EH (cell line): Measurements from ENCODE around the gene PDS5A.
"Not testable (repeated sequence)": the region's sequence is repeated elsewhere in the genome, so short reads cannot be mapped to it uniquely, and the experiment has no call there.

Experiments used
- DNase-seq: peaks from one replicate; pipeline ENCODE4 v3.0.0-alpha.2; 2015; ENCODE audit warnings: low read depth

PDS5A gene, protein sequence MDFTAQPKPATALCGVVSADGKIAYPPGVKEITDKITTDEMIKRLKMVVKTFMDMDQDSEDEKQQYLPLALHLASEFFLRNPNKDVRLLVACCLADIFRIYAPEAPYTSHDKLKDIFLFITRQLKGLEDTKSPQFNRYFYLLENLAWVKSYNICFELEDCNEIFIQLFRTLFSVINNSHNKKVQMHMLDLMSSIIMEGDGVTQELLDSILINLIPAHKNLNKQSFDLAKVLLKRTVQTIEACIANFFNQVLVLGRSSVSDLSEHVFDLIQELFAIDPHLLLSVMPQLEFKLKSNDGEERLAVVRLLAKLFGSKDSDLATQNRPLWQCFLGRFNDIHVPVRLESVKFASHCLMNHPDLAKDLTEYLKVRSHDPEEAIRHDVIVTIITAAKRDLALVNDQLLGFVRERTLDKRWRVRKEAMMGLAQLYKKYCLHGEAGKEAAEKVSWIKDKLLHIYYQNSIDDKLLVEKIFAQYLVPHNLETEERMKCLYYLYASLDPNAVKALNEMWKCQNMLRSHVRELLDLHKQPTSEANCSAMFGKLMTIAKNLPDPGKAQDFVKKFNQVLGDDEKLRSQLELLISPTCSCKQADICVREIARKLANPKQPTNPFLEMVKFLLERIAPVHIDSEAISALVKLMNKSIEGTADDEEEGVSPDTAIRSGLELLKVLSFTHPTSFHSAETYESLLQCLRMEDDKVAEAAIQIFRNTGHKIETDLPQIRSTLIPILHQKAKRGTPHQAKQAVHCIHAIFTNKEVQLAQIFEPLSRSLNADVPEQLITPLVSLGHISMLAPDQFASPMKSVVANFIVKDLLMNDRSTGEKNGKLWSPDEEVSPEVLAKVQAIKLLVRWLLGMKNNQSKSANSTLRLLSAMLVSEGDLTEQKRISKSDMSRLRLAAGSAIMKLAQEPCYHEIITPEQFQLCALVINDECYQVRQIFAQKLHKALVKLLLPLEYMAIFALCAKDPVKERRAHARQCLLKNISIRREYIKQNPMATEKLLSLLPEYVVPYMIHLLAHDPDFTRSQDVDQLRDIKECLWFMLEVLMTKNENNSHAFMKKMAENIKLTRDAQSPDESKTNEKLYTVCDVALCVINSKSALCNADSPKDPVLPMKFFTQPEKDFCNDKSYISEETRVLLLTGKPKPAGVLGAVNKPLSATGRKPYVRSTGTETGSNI (N-terminal part only)

DNA sequence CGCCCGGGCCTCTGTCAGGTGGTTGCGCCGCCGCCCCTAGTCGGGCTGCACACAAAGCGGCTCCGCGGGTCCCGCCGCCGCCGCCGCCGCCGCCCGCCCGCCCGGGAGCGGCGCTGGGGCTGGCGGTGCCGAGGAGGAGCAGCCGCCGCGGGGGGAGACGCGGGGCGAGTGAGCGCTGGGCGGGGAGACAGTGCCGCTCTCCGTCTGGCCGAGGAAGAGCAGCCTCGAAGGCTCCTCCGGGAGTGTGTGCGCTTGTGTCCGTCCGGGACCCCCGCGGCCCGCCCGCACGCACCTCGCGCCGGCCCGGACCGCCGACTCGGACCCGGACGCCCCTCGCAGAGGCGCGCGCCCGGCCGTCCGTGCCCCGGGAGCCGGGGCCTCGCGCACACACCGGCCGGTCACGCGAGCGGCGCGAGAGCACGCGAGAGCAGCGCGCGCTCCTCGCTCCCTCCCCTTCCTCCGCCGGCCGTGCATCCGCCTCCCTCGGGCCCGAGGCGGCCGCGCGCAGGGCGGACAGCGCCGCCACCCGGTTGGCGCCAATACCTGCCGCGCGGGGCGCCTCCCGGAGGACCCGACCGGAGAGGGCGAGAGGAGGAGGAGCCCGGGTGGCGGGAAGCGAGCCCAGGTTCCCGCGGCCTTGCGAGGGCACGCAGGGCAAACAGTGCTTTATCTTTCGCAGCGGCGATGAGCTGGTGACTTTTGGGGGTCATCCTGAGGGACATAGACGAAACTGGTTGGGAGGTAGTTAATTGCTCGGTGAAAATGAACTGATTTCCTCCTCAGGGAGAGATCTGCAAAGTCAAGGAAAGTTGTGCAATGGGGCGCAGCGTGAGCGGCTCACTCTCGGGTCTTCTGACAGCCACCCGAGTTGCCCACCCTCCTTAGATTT, at the start of gene PDS5A:
PDS5A (minus strand) TSS at position 423 of the 889 bp plus-strand sequence. CDS start 1,334 bp downstream, outside the sequence.
- DNase-seq, result peak; percentile 89

DNA sequence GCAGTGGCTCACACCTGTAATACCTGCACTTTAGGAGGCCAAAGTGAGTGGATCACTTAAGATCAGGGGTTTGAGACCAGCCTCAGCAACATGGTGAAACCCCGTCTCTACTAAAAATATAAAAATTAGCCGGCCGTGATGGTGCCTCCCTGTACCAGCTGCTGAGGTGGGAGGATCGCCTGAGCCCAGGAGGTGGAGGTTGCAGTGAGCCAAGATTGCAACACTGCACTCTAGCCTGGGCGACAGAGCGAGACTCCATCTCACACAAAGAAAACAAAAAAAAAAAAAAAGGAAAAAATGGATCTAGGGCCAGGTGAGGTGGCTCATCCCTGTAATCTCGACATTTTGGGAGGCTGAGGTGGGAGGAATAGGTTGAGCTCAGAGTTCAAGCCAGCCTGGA, 46.3 kb upstream of the PDS5A start:
- DNase-seq, result not testable (repeated sequence)

DNA sequence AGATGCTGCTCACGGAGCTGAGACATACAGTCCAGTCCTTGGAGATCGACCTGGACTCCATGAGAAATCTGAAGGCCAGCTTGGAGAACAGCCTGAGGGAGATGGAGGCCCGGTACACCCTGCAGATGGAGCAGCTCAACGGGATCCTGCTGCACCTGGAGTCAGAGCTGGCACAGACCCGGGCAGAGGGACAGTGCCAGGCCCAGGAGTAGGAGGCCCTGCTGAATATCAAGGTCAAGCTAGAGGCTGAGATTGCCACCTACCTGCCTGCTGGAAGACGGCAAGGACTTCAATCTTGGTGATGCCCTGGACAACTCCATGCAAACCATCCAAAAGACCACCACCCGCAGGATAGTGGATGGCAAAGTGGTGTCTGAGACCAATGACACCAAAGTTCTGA, 43.4 kb upstream of the PDS5A start:
- not testable (repeated sequence) for DNase-seq

DNA sequence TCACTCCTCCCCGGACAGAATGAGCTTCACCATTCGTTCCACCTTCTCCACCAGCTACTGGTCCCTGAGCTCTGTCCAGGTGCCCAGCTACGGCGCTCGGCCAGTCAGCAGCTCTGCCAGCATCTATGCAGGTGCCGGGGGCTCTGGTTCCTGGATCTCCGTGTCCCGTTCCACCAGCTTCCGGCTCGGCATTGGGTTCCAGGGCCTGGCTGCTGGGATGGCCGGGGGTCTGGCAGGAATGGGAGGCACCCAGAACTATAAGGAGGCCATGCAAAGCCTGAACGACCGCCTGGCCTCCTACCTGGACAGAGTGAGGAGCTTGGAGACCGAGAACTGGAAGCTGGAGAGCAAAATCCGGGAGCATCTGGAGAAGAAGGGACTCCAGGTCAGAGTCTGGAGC, 42.5 kb upstream of the PDS5A start:
- DNase-seq, result no peak

DNA sequence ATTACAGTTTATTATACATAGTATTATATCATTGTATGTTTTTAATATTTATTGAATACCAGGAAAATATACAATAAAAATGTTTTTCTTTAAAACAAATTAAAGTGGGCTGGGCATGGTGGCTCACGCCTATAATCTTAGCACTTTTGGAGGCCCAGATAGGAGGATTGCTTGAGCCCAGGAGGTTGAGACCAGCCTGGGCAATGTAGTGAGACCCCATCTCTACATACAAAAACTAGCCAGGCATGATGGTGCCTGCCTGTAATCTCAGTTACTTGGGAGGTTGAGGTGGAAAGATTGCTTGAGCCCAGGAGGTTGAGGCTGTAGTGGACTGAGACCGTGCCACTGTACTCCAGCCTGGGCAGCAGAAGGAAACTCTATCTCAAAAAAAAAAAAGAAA, 38.3 kb upstream of the PDS5A start:
- no peak for DNase-seq

DNA sequence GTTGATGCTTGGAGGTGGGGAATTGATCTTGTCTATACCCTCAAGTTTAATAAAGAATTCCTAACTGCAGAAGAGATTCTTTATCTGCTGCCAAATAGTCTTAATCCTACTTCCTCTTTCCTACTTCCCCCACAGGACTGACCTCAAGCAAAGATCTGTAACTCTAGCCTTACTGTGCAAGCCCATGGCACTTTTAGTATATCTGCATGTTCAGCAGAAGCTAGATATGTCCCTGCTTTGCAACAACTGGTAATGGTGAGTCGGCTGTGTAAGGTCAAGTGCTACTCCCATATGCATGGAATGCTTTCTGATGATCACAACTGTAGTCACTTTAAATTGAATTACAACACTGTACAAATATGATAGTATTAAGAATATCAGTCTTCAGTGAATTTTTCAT, 26.3 kb upstream of the PDS5A start:
- DNase-seq, result peak; percentile 39

DNA sequence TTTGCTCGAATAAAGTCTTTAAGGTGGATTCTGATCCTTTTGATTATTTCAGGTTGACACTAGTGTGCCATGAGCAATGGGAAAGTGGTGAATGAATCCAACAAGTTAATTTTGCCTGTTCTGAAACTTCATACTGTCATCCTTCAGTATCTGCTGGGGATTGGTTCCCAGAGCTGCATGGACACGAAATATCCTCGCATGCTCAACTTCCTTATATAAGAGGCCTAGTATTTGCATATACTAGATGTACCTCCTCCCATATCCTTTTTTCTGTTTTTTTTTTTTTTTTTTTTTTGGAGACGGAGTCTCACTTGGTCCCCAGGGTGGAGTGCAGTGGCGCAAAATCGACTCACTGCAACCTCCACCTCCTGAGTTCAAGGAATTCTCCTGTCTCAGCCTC, 23.0 kb upstream of the PDS5A start:
- no peak for DNase-seq

DNA sequence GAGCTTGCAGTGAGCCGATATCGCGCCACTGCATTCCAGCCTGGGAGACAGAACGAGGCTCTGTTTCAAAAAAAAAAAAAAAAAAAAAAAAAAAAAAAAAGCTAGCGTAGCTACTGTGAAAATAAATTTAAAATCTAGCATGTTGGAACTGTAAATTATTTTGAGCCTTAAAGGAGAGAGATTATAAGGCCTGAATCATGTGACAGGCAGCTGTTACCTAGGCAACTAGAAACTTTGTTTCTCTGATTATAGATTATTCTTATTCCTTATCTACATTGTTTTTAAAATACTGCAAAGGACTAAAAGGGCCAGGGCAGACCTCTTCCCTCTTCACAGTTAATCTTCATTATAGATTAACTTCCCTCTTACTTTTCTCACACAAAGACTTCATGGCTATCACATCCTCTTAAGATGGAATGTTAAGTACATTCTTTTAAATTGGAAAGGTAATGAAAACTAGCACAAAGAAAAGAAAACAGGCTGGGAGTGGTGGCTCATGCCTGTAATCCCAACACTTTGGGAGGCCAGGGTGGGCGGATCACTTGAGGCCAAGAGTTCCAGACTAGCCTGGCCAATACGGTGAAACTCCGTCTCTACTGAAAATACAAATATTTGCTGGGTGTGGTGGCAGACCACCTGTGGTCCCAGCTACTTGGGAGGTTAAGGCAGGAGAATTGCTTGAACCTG, 21.1 kb upstream of the PDS5A start:
- no peak for DNase-seq

DNA sequence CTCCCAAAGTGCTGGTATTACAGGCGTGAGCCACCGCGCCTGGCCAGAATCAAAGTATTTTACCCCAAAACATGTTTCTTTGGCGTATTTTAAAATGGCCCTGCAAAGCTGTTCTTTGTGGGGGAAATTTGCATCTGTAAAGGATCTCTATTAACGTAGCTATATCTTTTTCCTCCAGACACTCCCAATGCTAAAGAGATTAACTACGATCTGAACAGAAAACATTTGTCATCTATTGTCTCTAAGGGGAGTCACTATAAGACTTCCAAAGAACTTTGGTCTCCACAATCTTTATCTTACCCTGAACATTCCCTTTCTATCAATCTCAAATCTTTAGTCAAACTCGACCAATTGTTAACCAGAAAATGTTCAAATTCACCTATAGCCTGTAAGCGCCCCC, 19.1 kb upstream of the PDS5A start:
- DNase-seq, result no peak

DNA sequence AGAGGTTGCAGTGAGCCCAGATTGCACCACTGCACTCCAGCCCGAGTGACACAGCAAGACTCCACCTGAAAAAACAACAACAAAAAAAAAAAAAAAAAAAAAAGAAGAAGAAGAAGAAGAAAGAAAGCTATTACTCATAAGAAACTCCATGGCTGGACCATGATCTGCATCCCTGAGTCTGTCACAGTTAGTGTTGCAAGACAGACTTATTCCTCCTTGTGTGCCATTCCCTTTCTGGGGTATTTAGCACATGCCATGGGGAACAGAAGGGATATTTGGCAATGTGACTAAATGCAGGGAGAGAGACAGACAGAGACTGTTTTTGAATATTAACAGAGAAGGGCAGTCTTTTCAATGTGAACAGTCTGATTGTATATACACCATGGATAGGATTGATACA, 16.7 kb upstream of the PDS5A start:
- no peak for DNase-seq

DNA sequence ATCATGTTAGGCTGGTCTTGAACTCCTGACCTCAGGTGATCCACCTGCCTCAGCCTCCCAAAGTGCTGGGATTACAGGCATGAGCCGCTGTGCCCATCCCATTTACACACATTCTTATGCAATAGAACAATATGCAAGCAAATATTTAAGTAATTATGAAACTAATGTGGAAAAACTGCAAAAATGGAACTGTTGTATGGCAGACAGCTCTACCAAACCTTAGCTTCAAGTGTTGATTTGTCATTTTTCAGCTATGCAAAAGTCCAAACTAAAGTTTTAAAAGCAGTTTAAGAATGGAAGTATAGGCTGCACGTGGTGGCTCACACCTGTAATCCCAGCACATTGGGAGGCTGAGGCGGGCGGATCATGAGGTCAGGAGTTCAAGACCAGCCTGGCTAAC, 11.7 kb upstream of the PDS5A start:
- not testable (repeated sequence) for DNase-seq

DNA sequence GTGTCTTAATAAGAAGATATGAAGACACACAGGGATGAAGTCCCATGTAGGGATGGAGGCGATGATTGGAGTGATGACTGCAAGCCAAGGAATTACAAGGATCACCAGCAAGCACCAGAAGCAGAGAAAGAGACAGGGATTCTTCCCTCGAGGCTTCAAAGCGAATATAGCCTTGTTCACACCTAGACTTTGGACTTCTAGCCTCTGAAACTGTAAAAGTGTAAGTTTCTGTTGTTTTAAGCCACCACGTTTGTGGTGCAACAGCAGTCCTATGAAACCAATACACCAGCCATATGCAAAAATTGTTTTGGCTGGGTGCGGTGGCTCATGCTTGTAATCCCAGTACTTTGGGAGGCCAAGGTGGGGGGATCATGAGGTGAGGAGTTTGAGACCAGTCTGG, 9.8 kb upstream of the PDS5A start:
- no peak for DNase-seq

DNA sequence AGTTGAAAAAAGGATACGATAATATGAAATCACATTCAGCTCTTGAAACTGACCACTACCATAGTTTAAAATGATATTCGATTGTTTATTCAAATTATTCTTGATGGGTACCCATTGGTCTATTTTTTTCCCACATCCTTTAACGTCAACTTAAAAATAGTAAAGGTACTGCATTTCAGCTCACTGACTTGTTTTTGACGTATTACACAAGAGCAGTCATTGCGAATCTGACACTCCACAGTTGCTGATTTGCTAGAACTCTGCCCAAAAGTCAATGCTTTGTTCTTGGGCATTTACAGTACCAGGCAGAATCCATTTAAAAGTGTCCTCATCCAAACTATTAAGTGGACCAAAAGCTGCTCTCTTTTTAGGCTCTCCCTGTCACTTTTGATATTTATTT, 1.2 kb upstream of the PDS5A start:
- DNase-seq, result no peak

DNA sequence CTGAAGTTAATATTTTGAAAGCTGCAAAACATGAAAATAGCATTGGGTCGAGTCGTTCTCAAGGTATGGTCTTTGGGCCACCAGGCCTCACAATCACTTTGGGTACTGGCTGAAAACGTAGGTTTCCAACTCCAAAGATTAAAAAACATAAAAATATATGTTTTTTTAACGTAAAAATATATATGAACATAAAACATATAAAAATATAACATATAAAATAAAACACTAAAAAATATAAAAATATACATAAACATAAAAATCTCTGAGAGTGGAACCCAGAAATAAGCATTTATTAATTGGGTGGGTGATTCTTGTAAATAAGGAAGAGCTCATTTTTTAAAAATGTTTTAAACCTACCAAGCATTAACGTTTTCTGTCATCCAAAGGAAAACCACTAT, 666 bp upstream of the PDS5A start:
- DNase-seq, result no peak

DNA sequence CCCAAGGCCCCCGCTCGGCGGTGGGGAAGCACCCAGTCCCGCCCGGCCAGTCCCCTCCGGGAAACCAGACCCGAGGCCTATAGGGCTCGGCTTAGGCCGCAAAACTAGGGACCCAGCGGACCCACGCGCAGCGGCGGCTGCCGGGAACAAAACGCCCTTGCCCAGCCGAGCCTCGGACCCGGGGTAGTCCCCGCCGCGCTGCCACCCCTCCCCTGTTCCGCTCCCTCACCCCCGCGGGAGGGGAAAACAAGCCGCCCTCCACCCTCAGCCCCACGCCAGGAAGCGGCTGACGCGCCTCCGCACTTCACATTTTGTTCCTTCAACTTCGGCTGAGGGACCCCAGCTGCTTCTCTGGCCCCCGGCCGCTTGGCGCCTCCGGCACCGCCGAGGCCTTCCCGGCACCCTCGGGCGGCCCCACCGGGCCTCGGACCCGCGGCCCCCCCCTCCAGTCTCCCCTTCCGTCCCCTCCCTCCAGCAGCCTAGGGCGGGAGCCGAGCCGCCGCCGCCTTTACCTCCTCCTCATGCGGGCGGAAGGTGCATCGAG, 694 bp downstream of the PDS5A start:
- peak; percentile 27 for DNase-seq

DNA sequence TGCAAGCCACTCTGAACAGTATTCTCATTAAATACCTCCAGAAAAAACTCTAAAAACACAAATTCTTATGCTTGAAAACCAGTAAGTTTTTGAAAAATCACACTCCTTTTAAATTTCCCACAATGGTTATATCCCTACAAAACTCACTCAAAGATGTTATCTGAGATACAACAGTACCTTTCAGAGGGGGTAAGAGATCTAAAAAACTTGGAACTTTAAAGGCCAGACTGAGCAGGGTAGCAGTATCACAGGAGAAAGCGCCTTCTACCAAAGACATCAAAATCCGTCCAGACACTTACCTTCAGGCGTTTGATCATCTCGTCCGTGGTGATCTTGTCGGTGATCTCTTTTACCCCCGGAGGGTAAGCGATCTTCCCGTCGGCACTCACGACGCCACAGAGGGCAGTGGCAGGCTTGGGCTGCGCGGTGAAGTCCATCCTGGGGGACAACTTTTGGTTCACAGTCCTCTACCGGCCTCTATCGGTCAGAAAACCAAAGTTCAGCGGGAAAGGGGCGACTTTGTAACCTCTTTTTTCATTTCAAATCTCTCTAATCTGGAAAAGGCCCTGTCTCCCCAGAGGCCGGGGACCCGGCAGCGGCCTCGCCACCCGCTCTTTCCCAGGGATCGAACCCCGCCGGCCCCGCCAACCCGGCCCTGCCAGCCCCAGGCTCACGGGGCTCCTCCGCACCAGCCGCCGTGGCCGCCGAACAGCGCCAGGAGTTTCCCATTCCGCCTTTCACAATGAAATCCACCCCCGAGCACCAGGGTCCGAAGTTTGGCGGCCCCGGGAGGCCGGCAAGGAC, 1.4 kb downstream of the PDS5A start:
- DNase-seq, result peak; percentile 84

DNA sequence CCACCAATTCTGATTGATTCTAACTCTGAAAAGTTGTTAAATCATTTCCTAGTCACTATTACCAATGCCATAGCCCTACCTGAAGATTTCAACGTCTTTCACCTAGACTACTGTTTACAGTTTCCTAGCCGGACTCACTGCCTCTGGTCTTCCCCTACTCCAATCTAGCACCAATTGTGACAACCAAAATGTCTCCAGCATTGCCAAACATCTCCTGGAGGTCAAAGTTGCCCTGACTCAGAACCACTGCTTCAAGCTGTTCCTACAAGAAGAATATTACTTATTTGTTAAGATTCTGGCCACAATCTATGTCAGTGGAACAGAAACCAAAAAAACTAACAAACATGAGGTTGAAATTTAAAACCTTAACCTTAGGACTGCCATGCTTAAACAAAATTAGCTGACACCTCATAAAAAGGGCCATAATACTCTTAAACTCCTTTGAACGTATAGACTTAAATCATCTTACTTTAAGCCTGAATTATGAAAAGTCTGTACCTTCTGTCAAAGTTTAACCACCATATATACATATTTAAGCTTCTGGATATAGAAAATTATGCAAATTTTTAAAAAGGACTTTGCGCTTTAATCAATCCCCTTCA, 2.1 kb downstream of the PDS5A start:
- DNase-seq, result peak; percentile 47

DNA sequence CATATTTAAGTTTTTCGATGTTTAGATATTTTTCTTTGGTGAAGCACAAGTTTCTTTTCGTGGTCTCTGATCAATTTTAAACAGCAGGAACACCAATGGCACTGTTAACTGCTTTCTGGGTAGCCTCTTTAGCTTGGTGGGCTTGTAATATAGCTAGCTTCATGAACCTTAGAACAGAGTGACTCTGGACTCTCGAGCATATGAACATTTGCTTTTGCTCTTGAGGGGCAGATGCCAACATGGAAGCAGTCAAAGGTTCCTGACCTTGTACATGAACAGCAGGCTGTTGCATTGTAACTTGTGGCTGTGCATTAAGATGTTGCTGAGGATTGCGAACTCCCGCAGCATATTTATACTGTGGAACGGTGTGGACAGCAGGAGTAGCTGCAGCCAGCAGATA, 4.7 kb downstream of the PDS5A start:
- not testable (repeated sequence) for DNase-seq
